ENCODE results near the gene SLC10A3. TPM values are rescaled to one million over a fixed set of nuclear protein-coding genes. Genes with fewer than 3 reads are reported as not detected.

The SLC10A3 gene
- polyA plus RNA-seq, 4 donors, result 11.6 to 22.2 (median 15.8) TPM

GRCh38 chrX:154460326-154460725 lies 30.1 kb downstream of the SLC10A3 start:
- no peak overlapping the region for H3K27ac ChIP-seq (ENCODE audit: low read depth in 1 of 3, low read length in 2 of 3)
- H3K36me3 ChIP-seq (ENCODE audit: control insufficient read depth in 3 of 3, insufficient read depth in 2 of 3, low read depth in 1 of 3, low read length in 3 of 3), result peaks cover 0 to 51% (median 0%) of the 10 kb centered on the region in 3 donors
- FAIRE-seq (no peak), DNase-seq (no peak)
- no peaks in the 10 kb centered on the region for H3K9me3 ChIP-seq (ENCODE audit: control insufficient read depth in 2 of 2, insufficient read depth in 1 of 2, low read depth in 1 of 2, low read length in 1 of 2)
- peaks cover 0 to 6% (median 0%) of the 10 kb centered on the region in 3 donors for H3K4me1 ChIP-seq (ENCODE audit: control insufficient read depth in 3 of 3, insufficient read depth in 2 of 3, low read depth in 1 of 3, low read length in 2 of 3)
- H3K4me3 ChIP-seq (ENCODE audit: low read depth in 1 of 3, low read length in 3 of 3), result no peak overlapping the region
- no peaks in the 10 kb centered on the region for H3K27me3 ChIP-seq (ENCODE audit: control insufficient read depth in 3 of 3, insufficient read depth in 3 of 3, low read length in 3 of 3)
- 88 to 97% (median 91%) methylated on average over 16 to 26 of the region's 26 CpGs for WGBS, 3 donors

DNA sequence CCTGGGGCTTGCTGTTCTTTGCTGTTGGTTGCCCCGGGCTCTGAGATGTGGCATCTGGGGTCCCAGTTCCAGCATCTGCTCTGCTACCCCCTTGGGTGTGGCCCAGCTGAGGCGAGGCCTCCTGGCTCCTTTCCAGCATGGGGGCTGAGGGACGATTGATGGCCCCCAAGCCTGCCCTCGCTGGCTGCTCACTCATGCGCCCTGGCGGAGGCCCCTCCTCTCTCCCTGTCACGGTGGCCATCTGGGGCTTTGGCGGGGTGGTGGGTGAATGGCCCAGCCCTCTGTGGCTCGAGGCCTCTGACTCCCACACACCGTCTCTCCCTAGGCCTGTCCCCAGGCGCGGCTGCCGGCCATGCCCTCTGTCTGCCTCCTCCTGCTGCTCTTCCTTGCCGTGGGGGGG lies 30.6 kb downstream of the SLC10A3 start:
- Histone ChIP-seq H3K27me3 (ENCODE audit: control insufficient read depth in 3 of 3, insufficient read depth in 3 of 3, low read length in 3 of 3) (no peaks in the 10 kb centered on the region), H3K4me1 (ENCODE audit: control insufficient read depth in 3 of 3, insufficient read depth in 2 of 3, low read depth in 1 of 3, low read length in 2 of 3) (peaks cover 0 to 6% (median 0%) of the 10 kb centered on the region in 3 donors), H3K4me3 (ENCODE audit: low read depth in 1 of 3, low read length in 3 of 3) (peak overlapping the region in 1 of 3 donors; percentile 85), H3K36me3 (ENCODE audit: control insufficient read depth in 3 of 3, insufficient read depth in 2 of 3, low read depth in 1 of 3, low read length in 3 of 3) (peaks cover 0 to 46% (median 0%) of the 10 kb centered on the region in 3 donors), H3K9me3 (ENCODE audit: control insufficient read depth in 2 of 2, insufficient read depth in 1 of 2, low read depth in 1 of 2, low read length in 1 of 2) (no peaks in the 10 kb centered on the region), H3K27ac (ENCODE audit: low read depth in 1 of 3, low read length in 2 of 3) (no peak overlapping the region)
- DNase-seq, result no peak
- FAIRE-seq, result no peak
- 53 to 81% (median 80%) methylated on average over 10 to 14 of the region's 14 CpGs for WGBS, 3 donors

DNA sequence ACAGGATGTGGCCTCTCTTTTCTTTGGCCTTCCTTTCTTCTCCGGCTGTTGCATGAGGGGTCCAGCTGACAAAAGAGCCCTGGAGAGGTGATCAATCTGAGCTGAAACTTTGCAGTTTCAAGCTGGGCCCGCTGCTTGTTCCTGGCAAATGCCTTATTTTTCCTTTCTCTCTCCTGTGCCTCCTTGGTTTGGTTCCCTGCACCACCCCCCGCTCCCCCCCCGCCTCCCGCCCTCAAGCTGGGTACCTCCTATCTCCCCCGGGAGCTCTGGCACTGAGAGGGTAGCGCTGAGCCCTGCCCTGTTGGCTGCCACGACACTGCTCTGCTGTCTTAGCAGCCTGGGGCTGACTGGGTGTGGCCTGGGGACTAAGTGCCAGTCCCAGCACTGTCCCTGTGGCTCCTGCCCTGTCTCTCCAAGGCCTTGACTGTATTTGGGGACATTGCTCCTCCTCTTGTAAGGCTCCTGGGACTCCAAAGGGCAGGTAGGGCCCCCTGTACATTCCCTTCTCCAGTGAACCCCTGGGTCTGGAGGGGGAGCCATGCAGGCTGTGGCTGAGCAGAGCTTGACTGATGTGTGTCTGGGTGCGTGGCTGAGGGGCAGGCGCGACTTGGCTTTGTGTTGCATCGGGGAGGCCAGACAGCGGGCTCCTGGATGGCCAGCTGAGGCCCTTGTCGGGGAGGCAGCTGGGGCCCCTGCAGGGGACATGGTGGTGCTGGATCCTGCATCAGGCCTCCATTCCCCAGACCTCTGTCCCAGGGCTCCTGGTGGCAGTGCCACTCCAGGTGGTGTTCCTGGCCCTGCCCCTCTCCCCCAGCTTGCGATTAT lies 31.3 kb downstream of the SLC10A3 start:
- no peaks in the 10 kb centered on the region for H3K9me3 ChIP-seq (ENCODE audit: control insufficient read depth in 2 of 2, insufficient read depth in 1 of 2, low read depth in 1 of 2, low read length in 1 of 2)
- peak overlapping the region in 2 of 3 donors; percentile 54 to 61 for H3K27ac ChIP-seq (ENCODE audit: low read depth in 1 of 3, low read length in 2 of 3)
- FAIRE-seq (no peak), DNase-seq (peak; percentile 46 to 60)
- peaks cover 0 to 6% (median 0%) of the 10 kb centered on the region in 3 donors for H3K4me1 ChIP-seq (ENCODE audit: control insufficient read depth in 3 of 3, insufficient read depth in 2 of 3, low read depth in 1 of 3, low read length in 2 of 3)
- H3K27me3 ChIP-seq (ENCODE audit: control insufficient read depth in 3 of 3, insufficient read depth in 3 of 3, low read length in 3 of 3), result no peaks in the 10 kb centered on the region
- peaks cover 0 to 39% (median 0%) of the 10 kb centered on the region in 3 donors for H3K36me3 ChIP-seq (ENCODE audit: control insufficient read depth in 3 of 3, insufficient read depth in 2 of 3, low read depth in 1 of 3, low read length in 3 of 3)
- WGBS, 3 donors, result 22 to 54% (median 34%) methylated on average over 6 to 15 of the region's 15 CpGs
- H3K4me3 ChIP-seq (ENCODE audit: low read depth in 1 of 3, low read length in 3 of 3), result peak overlapping the region; percentile 41 to 85 (median 62)

DNA sequence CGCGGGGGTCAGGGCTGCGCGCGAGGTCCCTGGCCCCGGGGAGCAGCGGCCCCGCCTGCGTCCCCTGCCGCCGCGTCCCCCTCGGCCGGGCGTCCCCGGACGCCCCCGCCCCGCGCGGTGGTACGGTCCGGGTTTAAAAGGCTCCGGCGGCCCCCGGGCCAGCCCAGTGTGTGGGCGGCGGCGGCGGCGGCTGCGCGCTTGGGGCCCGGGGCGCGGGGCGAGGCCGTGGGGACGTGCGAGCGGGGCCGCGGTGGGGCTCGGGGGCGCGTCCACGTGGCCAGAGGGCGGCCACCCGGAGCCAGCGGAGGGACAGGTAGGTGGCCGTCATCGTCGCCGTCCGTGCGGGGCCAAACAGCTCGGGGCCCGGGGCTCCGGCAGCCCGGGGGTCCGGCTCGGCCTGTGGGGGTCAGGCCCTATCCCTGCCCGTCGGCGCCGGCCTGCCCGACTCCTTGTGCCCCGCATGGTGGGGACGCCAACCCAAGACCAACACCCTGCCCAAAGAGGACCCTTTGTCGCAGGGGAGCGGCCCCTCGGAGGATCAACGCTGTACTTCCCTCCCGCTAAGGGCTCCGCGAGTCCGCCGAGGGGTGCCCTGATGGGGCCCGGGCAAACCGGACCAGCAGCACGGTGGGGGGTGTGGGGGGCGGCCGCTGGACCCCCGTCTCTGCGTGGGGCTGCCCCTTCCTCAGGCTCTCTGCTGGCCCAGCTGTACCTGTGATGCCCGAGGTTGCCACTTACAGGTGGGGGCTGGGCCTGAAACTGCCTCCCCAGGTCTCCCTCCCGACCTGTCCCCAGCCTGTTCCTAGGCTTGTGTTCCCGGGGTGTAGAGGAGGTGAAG lies 32.1 kb downstream of the SLC10A3 start, which contains the start of gene PLXNA3:
Gene PLXNA3, plus strand, starts transcription at position 166 of the 838 bp plus-strand sequence. CDS start 1,903 bp downstream, outside the sequence.
- Histone ChIP-seq H3K9me3 (ENCODE audit: control insufficient read depth in 2 of 2, insufficient read depth in 1 of 2, low read depth in 1 of 2, low read length in 1 of 2) (no peaks in the 10 kb centered on the region), H3K27me3 (ENCODE audit: control insufficient read depth in 3 of 3, insufficient read depth in 3 of 3, low read length in 3 of 3) (no peaks in the 10 kb centered on the region), H3K36me3 (ENCODE audit: control insufficient read depth in 3 of 3, insufficient read depth in 2 of 3, low read depth in 1 of 3, low read length in 3 of 3) (peaks cover 0 to 32% (median 0%) of the 10 kb centered on the region in 3 donors), H3K4me1 (ENCODE audit: control insufficient read depth in 3 of 3, insufficient read depth in 2 of 3, low read depth in 1 of 3, low read length in 2 of 3) (peaks cover 0 to 6% (median 0%) of the 10 kb centered on the region in 3 donors), H3K27ac (ENCODE audit: low read depth in 1 of 3, low read length in 2 of 3) (peak within 1 kb of the TSS in 2 of 3 donors; percentile 61 to 62), H3K4me3 (ENCODE audit: low read depth in 1 of 3, low read length in 3 of 3) (peak within 1 kb of the TSS; percentile 41 to 85 (median 62))
- FAIRE-seq (no peak), DNase-seq (peak; percentile 36 to 78)
- WGBS, 3 donors, result 0 to 48% (median 8%) methylated on average over 29 to 88 of the region's 88 CpGs

- Histone ChIP-seq H3K4me1 (ENCODE audit: control insufficient read depth in 3 of 3, insufficient read depth in 2 of 3, low read depth in 1 of 3, low read length in 2 of 3) (peaks cover 0 to 6% (median 0%) of the 10 kb centered on the region in 3 donors), H3K27me3 (ENCODE audit: control insufficient read depth in 3 of 3, insufficient read depth in 3 of 3, low read length in 3 of 3) (no peaks in the 10 kb centered on the region), H3K27ac (ENCODE audit: low read depth in 1 of 3, low read length in 2 of 3) (peak overlapping the region in 2 of 3 donors; percentile 53 to 62), H3K36me3 (ENCODE audit: control insufficient read depth in 3 of 3, insufficient read depth in 2 of 3, low read depth in 1 of 3, low read length in 3 of 3) (peaks cover 0 to 28% (median 0%) of the 10 kb centered on the region in 3 donors), H3K9me3 (ENCODE audit: control insufficient read depth in 2 of 2, insufficient read depth in 1 of 2, low read depth in 1 of 2, low read length in 1 of 2) (no peaks in the 10 kb centered on the region), H3K4me3 (ENCODE audit: low read depth in 1 of 3, low read length in 3 of 3) (peak overlapping the region; percentile 23 to 62 (median 47))
- DNase-seq (peak; percentile 59 to 80), FAIRE-seq (no peak)
- 2 to 44% (median 17%) methylated on average over 34 to 65 of the region's 65 CpGs for WGBS, 3 donors
Measured at GRCh38 chrX:154457491-154458115, 32.8 kb downstream of the SLC10A3 start.

- Histone ChIP-seq H3K27ac (ENCODE audit: low read depth in 1 of 3, low read length in 2 of 3) (no peak overlapping the region), H3K36me3 (ENCODE audit: control insufficient read depth in 3 of 3, insufficient read depth in 2 of 3, low read depth in 1 of 3, low read length in 3 of 3) (peaks cover 0 to 38% (median 0%) of the 10 kb centered on the region in 3 donors), H3K9me3 (ENCODE audit: control insufficient read depth in 2 of 2, insufficient read depth in 1 of 2, low read depth in 1 of 2, low read length in 1 of 2) (no peaks in the 10 kb centered on the region), H3K4me3 (ENCODE audit: low read depth in 1 of 3, low read length in 3 of 3) (no peak overlapping the region), H3K4me1 (ENCODE audit: control insufficient read depth in 3 of 3, insufficient read depth in 2 of 3, low read depth in 1 of 3, low read length in 2 of 3) (no peaks in the 10 kb centered on the region), H3K27me3 (ENCODE audit: control insufficient read depth in 3 of 3, insufficient read depth in 3 of 3, low read length in 3 of 3) (no peaks in the 10 kb centered on the region)
- FAIRE-seq (no peak), DNase-seq (no peak)
- WGBS, 3 donors, result 92 to 100% (median 97%) methylated on average over 9 of the region's 9 CpGs
Measured at GRCh38 chrX:154452823-154453222, 37.6 kb downstream of the SLC10A3 start.

DNA sequence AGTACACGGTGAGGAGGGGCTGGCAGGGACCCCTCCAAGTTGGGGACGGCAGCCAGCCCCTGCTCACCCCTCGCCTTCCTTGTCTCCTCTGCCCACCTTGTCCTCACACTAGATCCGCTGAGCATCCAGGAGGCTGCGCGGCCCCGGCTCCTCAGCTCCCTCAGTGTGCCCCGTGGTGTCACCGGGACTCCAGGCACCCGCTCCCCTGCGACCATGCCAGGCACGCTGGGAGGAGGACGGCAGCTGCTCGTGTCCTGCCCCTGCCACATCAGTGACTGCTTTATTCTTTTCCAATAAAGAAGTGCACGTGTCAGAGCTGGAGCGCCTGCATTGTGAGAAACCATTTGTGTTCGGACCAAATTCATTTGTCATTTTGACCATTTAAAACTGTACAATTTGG lies 40.1 kb downstream of the SLC10A3 start:
- FAIRE-seq (no peak), DNase-seq (no peak)
- Histone ChIP-seq H3K4me3 (ENCODE audit: low read depth in 1 of 3, low read length in 3 of 3) (no peak overlapping the region), H3K4me1 (ENCODE audit: control insufficient read depth in 3 of 3, insufficient read depth in 2 of 3, low read depth in 1 of 3, low read length in 2 of 3) (peaks cover 0 to 1% (median 0%) of the 10 kb centered on the region in 3 donors), H3K36me3 (ENCODE audit: control insufficient read depth in 3 of 3, insufficient read depth in 2 of 3, low read depth in 1 of 3, low read length in 3 of 3) (peaks cover 0 to 60% (median 0%) of the 10 kb centered on the region in 3 donors), H3K27me3 (ENCODE audit: control insufficient read depth in 3 of 3, insufficient read depth in 3 of 3, low read length in 3 of 3) (no peaks in the 10 kb centered on the region), H3K9me3 (ENCODE audit: control insufficient read depth in 2 of 2, insufficient read depth in 1 of 2, low read depth in 1 of 2, low read length in 1 of 2) (no peaks in the 10 kb centered on the region), H3K27ac (ENCODE audit: low read depth in 1 of 3, low read length in 2 of 3) (no peak overlapping the region)
- 94 to 95% (median 95%) methylated on average over 15 to 17 of the region's 17 CpGs for WGBS, 3 donors

- DNase-seq (no peak), FAIRE-seq (no peak)
- Histone ChIP-seq H3K27me3 (ENCODE audit: control insufficient read depth in 3 of 3, insufficient read depth in 3 of 3, low read length in 3 of 3) (no peaks in the 10 kb centered on the region), H3K36me3 (ENCODE audit: control insufficient read depth in 3 of 3, insufficient read depth in 2 of 3, low read depth in 1 of 3, low read length in 3 of 3) (peaks cover 0 to 60% (median 0%) of the 10 kb centered on the region in 3 donors), H3K4me3 (ENCODE audit: low read depth in 1 of 3, low read length in 3 of 3) (no peak overlapping the region), H3K4me1 (ENCODE audit: control insufficient read depth in 3 of 3, insufficient read depth in 2 of 3, low read depth in 1 of 3, low read length in 2 of 3) (peaks cover 0 to 8% (median 0%) of the 10 kb centered on the region in 3 donors), H3K9me3 (ENCODE audit: control insufficient read depth in 2 of 2, insufficient read depth in 1 of 2, low read depth in 1 of 2, low read length in 1 of 2) (no peaks in the 10 kb centered on the region), H3K27ac (ENCODE audit: low read depth in 1 of 3, low read length in 2 of 3) (no peak overlapping the region)
- 88 to 96% (median 96%) methylated on average over 16 to 18 of the region's 18 CpGs for WGBS, 3 donors
Measured at GRCh38 chrX:154449618-154450017, 40.8 kb downstream of the SLC10A3 start.

Measured in small intestine (tissue), 7 donors.